GM21717 (cell line): ENCODE measurements around the gene PITPNM3.
"Not testable (repeated sequence)": the region's sequence is repeated elsewhere in the genome, so short reads cannot be mapped to it uniquely, and the experiment has no call there.

Source experiments
- ATAC-seq: cut with Tn5 transposase; IDR thresholded peaks from one replicate; pipeline ENCODE4 v1.9.1; 2021; ENCODE audit warnings: mild to moderate bottlenecking, moderate library complexity; ENCODE audit not compliant: unreplicated experiment

Gene PITPNM3

DNA sequence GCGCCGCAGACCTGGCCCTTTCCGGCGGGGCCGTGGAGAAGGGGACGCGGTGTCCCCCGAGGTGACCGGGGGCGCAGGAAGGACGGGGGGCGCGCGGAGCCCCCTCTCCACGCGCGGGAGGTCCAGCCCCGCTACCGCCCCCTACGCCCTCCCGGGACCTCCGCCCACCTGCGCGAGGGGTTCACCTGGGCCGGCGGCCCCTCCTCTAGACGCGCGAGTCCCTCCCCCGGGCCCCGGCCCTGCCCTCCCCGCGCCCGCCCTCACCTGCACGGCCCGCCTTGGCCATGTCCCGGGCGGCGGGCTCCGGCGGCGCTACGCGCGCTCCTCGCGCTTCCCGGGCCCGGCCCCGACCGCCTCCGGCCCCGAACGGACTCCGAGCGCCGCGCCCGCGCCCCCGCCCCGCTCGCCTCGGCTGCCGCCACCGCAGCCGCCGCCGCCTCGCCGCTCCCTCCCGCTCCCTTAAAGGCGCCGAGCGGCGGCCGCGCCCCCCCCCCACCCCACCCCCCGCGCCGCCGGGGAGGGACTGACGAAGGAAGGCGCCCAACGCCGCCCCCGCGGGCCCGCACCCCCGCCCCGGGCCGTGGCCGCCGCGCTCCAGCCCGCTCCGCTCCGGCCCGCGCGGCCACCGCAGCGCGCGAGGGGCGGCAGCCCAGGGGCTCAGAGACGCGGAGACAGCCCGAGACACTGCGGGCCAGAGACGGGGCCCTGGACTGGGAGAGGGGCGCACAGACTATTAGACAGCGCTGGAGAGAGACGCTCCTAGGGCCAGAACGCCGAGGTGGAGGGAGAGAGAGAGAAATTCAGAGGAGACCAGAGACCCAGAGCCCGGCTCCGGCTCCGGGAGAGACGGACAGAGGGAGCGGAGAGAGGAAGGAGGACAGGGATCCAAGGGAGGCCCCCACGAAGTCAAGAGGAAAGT lies at the start of gene PITPNM3:
TSS of gene PITPNM3 (minus strand) at position 435 of the 919 bp plus-strand sequence. CDS start at position 286, 149 bp downstream.
- no peak for ATAC-seq

DNA sequence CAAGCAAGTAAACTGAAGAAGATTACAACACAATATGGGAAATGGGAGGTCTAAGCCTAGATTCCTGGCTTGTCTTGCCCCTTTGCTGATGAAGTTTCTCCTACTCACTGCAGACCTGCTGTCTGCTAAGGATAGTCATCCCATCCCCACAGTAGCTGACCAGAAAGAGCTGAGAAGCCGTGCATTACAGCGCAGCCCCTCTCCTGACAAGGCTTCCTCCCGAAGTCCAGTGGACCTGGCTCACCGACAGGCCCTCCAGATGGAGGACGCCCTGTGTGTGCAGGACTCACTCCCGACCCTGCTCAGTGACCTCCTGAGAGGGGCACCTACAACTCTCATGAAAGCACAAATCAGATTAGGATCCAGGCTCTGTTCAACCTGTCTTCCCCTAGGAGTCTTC lies 48.8 kb upstream of the PITPNM3 start:
- ATAC-seq: no peak

DNA sequence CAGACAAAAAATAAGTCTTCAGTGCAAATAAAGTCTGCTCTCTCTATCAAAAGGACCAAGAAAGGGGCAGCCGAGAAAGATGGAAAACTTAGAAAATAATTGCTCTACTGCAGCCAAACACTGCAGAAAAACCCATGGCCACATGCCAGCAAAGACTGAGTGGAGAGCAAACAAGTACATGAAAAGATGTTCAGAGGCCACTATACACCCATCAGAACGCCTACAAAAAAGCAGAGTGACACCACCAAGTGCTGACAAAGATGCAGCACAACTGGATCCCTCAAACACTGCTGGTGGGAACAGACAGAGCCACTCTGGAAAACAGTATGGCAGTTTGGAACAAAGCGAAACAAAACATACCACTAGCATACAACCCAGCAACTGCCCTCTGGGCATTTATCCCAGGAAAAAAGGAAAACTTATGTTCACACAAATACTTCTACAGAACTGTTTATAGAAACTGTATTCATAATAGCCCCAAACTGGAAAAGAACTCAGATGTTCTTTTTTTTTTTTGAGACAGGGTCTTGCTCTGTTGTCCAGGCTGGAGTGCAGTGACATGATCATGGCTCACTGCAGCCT lies 47.5 kb upstream of the PITPNM3 start:
- ATAC-seq: no peak

DNA sequence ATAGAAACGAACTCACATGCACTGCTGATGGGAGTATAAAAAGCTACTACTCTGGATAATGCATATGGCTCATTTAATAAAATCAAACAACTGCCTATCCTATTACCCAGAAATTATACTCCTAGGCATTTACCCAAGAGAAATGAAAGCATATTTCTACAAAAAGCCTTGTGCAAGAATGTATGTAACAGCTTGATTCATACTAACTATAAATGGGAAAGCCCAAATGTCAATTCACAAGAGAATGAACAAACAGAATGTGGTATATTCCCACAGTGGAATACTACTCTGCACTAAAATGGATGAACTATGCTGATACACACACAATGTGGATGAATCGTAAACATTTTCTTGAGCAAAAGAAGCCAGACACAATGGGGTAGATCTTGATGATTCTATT lies 45.8 kb upstream of the PITPNM3 start:
- no peak for ATAC-seq

DNA sequence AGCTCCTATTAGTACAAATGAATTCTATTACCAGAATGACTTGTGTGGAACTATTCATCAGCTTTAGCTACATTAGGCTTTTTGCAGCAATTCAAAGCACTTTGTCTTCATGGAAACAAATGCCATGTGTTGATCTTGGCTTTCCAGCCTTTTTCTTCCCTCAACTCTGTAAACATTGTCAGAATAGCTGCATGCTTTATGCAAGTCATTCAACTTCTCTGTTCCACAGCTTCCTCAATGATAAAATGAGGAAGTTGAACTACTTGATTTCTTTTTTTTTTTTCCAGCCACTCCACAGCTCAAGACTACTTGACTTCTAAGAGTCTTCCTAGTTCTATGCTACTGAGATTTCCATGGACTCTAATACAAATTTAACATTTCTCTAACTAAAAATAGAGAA lies 43.0 kb upstream of the PITPNM3 start:
- ATAC-seq: no peak

DNA sequence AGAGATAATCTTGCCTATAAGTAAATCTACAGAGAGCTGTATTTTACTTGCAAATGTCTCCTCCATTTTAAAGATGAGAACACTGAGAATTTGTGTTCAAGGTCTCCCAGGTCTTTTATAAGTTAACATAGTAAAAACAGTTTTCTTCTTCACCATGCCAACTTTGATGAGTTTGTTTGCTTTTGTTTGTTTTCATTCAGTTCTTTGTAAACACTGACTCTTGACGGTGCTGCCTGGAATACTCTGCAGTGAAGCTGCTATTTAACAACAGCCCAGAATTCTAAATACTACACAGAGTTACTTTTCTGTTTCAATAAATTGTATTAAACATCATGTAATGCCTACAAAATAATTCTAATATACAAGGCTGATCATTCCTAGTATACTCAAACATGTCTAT lies 41.4 kb upstream of the PITPNM3 start:
- ATAC-seq: no peak

DNA sequence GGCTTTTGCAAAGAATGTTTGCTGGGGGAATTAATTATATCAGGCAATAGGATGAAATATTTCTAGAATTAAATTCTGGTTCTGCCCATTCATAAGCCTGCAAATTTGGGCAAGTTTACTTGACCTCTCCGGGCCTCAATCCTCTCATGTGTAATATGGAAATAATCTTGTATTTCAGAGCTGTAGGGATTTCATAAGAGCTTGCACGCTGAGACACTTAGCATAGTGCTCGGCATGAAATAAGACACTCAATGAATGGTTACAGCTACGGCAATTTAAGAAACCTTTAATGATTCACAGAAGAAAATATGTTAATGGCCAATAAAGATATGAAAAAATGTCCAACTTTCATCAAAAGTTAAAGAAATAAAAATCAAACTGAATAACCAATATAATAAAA lies 40.6 kb upstream of the PITPNM3 start:
- ATAC-seq: no peak

DNA sequence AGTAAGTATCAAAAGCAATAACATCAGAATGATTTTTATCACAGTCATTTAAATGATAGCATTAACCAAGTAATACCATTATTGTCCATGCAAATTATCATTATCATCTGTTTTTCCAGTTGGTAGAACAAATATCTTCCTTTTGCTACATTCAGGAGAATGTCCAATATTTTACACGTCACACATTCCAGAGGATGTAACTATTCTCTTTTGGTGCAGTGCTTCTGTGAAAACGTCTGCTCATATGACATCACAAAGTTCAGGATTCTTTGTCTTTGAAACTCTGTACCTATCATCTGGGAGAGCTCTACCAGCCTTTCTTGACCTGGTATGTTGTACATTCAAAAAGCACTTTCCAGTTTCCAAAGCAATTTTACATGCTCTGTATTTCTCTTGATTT lies 40.2 kb upstream of the PITPNM3 start:
- ATAC-seq: no peak

DNA sequence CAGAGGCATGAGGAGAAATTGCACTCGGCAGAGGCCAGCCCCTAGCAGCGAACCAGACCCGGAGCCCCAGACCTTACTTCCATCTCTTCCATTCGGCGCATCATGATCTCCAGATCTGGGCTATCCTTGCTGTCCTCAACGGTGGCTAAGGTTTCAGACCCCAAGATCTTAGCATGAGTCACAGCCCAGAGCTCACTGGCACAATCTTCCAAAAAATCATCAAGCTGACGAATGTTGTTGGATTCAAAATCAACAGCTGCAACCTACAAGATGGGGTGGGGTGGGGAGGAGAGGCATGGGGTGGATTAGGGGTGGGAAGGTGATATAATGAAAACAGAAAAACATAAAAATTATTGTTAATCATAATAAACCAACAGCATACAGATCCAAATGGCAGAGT lies 39.7 kb upstream of the PITPNM3 start:
- no peak for ATAC-seq

DNA sequence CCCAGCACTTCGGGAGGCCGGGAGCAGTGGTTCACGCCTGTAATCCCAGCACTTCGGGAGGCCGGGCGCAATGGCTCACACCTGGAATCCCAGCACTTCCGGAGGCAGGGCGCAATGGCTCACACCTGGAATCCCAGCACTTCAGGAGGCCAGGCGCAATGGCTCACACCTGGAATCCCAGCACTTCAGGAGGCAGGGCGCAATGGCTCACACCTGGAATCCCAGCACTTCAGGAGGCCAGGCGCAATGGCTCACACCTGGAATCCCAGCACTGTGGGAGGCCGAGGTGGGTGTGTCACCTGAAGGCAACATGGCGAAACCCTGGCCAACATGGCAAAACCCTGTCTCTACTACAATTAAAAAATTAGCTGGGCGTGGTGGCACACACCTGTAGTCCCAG lies 37.0 kb upstream of the PITPNM3 start:
- not testable (repeated sequence) for ATAC-seq

DNA sequence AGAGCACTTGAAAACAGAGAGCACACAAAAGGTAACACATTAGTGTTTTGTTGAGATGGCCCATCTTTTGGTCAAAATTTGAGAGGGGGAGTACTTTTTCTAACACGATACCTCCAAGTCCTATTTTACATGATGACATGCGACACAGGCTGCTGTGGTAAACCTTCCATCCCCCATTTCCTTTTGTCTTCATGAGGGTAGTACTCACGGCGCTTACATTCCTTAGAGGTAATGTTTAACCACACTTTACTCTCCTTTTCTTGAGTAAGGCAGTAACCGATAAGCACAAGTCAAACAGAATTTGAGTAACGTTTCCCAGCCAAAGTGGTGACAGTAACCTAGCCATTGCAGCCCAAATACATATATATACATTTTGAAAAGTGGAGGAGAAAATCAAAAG lies 35.8 kb upstream of the PITPNM3 start:
- ATAC-seq: no peak

DNA sequence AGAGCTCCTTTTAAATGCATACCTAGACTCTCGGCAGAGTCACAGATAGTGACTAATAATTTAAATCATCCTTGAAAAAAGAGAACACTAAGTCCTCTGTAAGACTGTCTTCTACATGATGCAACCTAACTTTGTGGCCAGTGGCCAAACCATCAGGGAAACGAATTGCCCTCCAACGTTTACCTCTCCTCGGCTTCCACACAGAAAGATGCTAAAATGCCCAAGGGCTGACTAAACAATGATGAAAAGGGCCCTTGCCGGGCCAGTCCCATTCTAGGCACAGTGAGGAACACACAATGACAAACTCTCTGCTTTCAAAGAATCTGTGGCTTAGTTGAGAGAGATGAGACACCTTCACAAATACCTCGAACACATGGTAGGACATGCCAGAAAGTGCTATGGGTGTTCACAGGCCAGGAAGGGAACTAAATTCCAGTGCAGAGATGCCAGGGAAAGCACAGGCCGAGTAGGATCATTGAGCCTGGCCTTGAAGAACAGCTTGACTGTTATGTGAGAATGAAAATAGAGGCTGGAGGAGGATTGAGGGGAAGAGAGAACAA lies 35.3 kb upstream of the PITPNM3 start:
- no peak for ATAC-seq

DNA sequence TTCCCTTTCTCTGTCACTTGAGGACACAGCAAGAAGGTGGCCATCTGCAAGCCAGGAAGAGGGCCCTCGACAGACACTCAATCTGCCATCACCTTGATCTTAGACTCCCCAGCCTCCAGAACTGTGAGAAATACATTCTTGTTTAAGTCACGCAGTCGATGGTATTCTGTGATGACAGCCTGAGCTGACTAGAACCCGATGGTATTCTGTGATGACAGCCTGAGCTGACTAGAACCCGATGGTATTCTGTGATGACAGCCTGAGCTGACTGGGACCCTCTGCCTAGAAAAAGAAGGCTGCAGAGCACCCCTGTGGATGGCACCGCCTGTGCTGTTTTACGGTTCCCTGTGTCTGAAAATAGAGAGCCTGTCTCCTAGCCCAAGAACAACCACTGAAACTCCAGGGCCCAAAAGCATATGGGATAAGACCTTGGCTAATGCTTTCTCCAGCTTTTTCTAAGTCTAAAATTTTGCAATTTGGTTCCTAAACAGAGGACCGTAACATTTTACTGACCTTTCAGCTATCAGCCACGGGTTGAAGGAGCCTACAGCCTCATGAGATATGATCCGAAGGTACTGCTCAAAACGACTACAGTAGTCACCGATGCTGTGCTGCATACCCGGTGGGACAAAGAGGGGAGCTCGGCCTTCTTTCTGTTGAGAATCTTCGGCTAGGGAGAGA lies 33.1 kb upstream of the PITPNM3 start:
- ATAC-seq: no peak

DNA sequence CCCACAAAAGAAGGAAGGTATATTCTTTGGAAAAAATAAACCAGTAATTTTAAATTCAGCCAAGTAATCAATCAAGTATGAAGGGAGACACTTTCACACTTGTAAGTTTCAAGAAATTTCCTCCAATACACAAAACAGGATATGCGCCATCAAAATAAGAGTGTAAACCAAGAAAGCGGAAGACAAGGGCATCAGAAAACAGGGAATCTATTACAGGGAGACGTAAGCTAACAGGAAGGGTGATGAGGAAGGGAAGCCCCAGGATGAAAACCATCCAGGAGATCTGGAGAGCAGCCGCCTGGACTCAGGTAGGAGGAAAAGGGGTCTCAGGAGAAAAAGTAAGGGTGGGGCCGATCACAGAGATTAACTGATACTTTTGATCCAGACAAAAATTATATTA lies 31.8 kb upstream of the PITPNM3 start:
- no peak for ATAC-seq

DNA sequence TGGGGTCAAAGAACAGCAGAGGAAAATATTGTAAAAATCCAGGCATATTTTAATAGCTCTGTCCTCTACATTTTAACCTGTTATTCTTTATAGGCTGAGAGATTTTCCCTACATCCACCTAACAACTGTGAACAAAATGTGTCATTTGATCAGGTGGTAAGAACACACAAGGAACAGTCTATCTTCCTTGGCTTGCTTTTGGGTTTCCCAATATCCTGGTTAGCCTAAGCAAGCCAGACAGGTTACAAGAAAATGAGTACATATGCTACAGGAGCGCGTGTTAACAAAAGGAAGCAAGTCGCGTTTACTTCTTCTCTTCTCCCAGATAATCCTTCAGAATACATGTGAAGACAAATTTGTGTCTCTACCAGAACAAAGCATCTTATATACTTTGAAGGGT lies 31.0 kb upstream of the PITPNM3 start:
- ATAC-seq: no peak

DNA sequence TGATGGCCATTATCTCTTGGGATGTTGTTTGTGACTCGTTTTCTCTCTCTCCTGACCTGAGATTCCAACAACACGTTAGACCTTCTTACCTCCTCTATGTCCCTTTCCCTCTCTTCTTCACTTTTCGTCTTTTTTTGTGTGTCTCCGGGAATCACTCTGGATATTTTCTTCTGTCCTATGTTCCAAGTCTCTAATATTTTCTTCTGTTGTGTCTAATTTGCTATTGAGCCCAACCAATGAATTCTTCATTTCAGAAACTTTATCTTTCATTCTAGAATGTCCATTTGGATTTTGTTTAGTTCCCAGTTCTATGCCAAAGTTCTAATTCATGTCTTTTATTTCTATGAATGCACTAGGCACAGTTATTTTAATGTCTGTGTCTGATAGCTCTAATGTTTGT lies 27.1 kb upstream of the PITPNM3 start:
- no peak for ATAC-seq

DNA sequence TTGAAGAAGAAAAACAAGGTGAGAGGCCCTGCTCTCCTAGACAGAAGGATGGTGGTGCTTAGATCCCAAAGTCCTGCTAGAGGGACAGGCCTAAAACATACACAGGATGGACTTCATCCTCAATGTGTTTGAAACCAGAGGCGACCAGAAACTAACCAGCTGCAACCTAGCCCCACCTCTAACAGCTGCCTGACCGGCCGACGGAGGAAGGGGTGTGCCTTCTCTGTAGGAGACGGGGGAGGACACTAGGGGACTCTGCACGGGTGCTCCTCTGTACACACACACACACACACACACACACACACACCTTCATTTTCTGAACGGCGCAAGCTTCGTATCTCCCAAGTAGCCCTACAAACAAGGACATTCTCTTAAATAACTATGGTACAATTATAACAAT lies 24.3 kb upstream of the PITPNM3 start:
- no peak for ATAC-seq

DNA sequence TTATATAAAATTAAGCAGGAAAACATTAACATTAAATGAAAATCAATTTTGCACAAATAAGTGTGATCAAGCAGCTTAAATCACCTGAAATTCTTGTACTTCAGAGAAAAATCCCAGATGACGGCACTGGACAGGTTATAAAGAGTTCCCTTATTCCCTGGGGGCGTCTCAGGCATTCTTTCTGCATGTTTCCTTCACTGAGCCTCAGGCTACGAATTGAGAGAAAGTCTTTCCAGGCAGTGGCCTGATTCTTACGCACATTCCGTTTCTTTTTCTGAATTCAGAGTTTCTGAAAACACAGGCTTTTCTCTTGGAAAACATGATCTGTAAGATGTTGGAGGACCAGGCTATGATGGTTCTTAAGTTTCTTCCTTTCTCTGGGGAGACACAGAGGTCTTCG lies 22.1 kb upstream of the PITPNM3 start:
- no peak for ATAC-seq

DNA sequence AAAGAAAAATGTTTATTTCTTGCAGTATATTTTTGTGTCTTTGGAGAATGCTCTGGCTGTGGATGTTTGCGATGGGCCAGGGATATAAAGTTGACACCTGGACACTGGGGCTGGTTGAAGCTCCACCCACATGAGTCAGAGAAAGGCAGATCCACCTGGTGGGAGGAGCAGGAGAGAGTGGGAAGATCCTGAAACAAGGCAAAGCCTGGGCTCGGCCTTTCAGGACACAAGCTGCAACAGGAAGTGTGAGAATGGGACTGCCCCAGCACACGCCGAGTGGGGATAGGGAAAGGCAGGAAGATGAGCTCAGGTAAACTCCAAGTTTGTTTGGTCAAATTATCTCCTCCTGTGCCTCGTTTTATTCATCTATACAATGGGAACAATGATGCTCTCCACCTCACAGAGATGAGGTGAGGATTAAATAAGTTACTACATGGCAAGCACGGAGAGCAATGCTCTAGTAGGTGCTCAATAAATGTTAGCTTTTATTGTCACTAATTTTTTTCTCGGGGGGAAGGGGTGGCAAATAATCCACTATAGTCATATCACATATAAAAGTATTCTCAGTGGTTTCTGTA lies 21.4 kb upstream of the PITPNM3 start:
- ATAC-seq: no peak

DNA sequence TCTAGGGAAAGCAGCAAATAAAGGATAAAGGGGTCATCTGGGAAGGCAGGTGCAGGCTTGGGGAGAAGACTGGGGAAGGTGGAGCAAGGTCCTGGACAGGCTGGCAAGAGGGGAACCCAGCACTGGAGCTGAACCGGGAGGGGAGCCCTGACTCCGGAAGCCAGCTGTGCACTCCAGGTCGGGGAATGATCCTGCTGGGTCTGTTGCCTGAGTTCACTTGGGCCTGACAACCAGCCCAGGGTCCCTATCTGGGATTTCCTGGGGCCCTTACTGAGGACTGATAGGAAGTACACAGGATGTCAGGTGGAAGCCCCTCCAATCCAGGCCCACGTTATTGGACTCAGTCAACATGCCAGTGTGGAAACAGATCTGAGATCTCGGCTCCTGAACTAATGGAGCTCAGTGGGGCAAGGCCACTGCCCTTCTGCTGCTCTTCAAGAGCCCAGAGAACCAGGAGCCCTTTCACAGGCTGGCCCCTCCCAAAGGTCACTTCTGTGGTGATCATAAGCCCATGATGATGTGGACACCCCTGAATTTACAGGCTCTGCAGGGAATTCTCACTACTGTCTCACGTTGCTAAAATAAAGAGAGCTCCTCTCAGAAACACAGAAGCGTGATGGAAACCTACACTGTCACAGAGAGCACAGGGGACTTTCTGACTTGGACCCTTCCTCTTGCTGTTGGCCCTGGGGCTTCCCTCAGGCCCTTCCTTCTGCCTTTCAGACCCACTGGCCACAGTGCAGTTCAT lies 19.9 kb upstream of the PITPNM3 start:
- no peak for ATAC-seq

DNA sequence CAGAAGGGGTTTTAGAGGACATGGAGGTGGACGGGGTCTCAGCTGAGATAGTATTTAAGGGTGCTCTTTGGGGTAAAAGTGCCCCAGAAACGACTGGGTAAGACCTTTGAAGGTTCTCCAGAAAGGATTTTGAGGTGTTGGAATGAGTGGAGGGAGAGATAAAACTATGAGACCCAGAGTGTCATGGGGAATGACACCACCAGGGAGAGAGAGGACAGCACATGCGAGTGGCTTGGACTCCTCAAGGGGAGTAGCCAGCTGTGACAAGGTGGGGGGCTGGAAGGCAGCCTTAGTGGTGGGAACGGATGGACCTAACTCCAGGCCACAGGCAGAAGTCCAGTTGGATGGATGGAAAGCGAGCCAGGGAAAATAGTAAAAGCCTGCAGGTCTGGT lies 19.2 kb upstream of the PITPNM3 start:
- no peak for ATAC-seq
